GM19463 (cell line): ENCODE results near the gene MMP24.
A peak's percentile ranks its signal among the peaks of the same experiment; 100 is the strongest.

Experiments used
- ATAC-seq: cut with Tn5 transposase; IDR thresholded peaks from one replicate; pipeline ENCODE4 v1.9.1; 2021; ENCODE audit warnings: mild to moderate bottlenecking, moderate library complexity; ENCODE audit not compliant: unreplicated experiment

The MMP24 gene

GRCh38 chr20:35291654-35292503, 65.4 kb downstream of the MMP24 start, which contains the start of gene FAM83C:
TSS of gene FAM83C (minus strand) at chr20:35292425. CDS start at chr20:35292304, 121 bp downstream.
- ATAC-seq = no peak

DNA sequence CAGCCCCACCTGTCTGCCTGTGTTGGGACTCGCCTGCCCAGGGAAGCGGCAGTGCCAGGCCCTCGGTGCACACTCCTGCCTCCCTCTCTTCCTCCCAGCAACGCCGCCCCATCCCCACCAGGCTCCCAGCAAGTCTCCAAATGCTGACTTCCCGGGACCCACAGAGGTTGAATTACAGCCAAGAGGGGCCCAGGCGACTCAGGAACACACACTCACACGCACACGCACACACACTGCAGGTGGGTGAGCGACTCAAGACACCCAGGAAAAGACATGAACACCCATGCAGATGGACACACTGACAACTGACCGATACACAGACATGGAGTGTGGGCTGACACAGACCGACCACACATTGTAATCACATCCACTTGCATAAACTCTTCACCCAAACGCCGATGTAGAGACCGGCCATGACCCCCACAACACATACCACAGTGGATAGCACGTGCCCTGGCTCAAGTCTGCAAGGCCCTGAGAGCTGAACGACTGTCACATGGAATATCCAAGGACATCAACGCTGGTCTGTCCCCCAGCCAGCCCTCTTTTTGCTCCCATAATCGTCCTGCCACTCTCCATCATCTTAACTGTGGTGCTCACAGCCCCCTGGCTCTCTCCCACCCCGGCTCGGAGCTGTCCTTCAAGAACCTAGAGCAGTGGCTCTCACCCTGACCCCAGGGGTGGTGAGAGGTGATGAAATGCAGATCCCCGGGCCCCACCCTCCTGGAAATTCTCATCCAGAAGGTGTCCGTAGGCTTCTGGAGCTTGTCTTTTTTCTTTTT, 66.2 kb downstream of the MMP24 start:
- ATAC-seq = no peak

DNA sequence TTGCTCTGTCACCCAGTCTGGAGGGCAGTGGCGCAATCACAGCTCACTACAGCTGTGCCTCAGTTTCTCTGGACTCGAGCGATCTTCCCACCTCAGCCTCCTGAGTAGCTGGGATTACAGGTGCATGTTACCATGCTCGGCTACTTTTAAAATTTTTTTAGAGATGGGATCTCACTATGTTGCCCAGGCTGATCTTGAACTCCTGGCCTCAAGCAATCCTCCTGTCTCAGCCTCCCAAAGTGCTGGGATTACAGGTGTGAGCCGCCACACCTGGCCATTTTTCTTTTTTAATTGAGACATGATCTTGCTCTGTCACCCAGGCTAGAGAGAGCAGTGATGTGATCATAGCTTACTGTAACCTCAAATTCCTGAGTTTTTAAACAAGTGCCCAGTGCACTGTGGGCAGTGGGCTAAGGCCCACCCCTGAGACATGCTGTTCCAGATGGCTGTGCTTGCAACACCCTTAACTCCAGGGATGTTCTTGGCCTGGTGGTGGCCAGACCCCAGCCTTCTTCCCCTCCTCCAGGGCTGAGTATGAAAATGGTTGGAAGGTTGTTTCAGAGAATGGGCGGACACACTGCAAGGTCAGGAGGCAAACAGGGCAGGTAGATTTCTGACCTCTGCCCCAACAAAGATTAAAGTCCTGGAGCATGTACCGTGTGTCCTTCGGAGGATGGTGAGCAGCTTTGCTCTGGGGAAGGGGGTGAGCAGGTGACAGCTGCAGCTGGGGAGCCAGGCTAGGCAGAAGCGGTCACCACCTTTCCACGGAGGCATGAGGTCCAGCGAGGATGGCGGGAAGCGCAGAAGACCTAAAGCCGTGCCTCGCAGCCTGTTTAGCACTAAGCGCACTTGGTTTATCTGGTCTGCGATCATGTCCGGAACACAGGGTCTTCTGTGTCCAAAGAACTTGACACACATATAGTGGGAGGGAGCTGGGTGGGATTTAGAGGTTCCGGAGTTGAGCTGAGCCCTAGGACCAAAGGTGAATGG, 67.1 kb downstream of the MMP24 start:
- ATAC-seq = no peak

DNA sequence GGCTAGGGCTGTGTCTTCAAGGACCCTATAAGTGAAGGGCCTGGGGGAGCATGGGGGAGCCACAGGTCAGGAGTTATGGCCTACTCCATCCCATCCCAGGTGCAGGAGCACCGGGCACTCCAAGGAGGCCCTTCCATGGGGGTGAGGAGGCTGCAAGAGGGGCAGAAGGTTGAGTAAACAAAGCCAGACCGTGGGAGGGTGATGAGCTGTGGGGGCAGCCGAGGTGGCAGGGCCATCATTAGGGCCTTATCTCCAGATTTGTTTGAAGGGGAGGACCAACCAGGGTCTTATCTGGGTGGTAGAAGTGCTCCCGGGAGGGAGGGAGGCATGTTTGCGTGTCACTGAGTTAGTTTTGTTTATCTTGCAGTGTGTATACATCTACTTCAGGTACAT, 67.8 kb downstream of the MMP24 start:
- ATAC-seq = no peak

DNA sequence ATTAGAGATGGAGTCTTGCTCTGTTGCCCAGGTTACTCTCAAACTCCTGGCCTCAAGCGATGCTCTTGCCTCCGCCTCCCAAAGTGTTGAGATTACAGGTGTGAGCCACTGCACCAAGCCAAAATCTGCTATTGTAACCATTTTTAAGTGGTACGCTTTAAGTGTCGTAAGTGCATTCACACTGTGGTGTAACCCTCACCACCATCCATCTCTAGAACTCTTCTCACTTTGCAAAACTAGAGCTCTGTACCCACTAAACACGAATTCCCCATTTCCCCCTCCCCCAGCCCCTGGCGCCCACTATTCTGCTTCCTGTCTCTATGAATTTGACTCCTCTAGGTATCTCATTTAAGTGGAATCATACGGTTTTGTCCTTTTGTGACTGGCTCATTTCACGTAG, 68.6 kb downstream of the MMP24 start:
- ATAC-seq = no peak

DNA sequence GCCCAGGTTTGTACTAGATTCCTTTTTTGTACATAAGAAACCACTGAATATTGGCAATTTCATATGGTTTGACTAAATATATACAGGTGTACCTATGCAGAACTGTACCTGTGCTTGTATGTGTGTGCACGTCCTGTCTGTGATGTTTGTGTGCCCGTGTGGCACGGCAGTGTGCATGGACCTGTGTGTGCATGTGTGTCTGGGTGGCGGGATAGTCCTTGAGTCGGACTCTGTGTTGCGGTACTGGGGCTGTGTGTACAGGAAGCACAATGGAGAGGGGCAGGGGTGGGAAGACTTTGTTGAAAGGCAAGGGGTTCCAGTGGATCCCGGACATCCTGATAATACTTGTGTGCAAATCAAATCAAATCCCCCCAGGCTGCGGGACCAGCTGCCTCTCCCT, 69.2 kb downstream of the MMP24 start:
- ATAC-seq = no peak

GRCh38 chr20:35296101-35296554, 69.6 kb downstream of the MMP24 start:
- ATAC-seq = no peak

DNA sequence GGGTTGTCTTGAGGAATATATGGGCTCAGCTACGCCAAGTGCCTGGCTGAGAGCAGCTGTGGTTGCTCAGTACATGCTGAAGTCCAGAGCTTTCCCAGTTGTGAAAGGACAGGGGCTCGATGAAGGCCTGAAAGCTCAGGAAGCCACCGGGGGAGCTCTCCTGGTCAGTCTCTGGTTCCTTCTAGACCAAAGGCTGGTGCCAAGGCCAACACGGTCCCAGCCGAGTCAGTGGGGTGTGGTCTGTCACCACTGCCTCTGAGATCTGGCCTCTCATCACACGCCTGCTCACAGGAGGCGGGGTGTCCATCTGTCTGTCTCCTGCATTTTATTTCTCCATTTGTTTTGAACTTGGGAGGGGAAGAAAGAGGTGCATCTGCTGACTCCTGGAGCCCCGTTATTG, 70.7 kb downstream of the MMP24 start:
- ATAC-seq = no peak

GRCh38 chr20:35297740-35298139, 71.2 kb downstream of the MMP24 start:
- ATAC-seq = no peak

GRCh38 chr20:35298264-35298663, 71.8 kb downstream of the MMP24 start:
- ATAC-seq = no peak

GRCh38 chr20:35299780-35300179, 73.3 kb downstream of the MMP24 start:
- no peak for ATAC-seq

DNA sequence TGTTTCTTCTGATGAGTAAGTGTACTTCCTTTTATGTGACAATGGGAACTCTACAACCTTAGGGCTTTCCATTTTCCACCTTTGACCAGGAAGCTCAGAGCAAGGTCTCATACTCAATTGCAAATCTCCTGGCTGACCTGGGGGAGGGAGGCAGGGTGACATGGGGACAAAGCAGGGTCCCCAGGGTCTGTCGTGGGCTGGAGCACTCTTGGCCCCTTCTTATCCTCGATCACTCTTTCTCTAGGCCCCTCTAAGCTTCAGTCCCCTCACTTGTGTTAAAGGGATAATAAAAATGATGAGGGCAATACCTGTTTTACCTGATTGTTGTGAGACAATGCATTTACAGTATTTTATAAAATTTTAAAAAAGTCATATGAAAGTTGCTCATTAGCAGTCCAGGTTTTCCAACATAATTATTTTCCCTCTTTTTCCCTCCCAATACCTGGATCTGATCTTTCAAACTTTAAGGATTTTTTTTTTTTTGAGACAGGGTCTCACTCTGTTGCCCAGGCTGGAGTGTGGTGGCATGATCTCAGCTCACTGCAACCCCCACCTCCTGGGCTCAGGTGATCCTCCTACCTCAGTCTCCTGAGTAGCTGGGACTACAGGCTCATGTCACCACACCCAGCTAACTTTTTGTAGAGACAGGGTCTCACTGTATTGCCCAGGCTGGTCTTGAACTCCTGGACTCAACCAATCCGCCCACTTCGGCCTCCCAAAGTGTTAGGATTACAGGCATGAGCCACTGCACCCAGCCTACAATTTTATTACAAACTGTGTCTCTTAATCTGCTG, 74.2 kb downstream of the MMP24 start:
- ATAC-seq = no peak

DNA sequence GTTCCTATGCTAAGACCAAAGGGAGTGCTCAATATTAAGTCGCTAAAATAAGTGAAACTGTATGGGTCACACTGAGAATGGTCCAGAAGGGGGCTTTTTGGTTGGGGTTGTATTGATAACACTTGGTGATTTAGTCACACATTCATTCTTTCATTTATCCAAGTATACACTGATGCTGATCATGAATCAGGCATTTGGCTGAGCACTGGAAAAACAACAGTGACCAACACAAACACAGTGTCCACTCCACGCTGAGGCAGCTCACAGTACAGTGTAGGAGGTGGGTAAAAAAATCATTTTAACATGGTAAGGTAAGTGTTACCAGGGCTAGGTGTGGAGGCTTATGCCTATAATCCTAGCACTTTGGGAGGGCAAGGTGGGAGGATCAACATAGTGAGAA, 74.9 kb downstream of the MMP24 start:
- ATAC-seq = no peak

GRCh38 chr20:35302421-35303335, 76.2 kb downstream of the MMP24 start:
- ATAC-seq = no peak

DNA sequence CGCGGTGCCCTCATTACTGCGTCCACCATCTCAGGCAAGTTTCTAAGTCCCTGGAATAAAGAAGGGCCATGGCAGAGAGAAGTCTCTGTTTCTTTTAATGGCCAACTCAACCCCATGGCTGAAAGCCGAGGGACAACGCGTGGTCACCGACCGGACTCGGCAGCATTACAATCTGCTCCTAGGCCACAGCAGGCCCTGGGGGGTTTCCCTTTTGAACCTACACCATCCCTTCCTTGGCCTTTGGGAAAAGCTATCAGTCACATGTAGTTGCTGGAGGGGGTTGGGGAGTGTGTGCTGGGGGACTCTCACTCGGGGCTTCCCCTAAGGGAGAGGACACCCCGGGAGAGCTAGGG, 76.9 kb downstream of the MMP24 start:
- no peak for ATAC-seq

GRCh38 chr20:35303735-35304491, 77.4 kb downstream of the MMP24 start:
- ATAC-seq = peak; percentile 67

GRCh38 chr20:35304956-35305355, 78.5 kb downstream of the MMP24 start:
- no peak for ATAC-seq
